HG03457 (cell line): ENCODE measurements around the gene ABT1.

ENCODE experiments used
- ATAC-seq: cut with Tn5 transposase; IDR thresholded peaks from one replicate; pipeline ENCODE4 v1.9.1; 2021; ENCODE audit warnings: moderate number of reproducible peaks; ENCODE audit not compliant: unreplicated experiment

ABT1 gene

GRCh38 chr6:26600759-26601158, 4.0 kb downstream of the ABT1 start:
- no peak for ATAC-seq

- ATAC-seq = no peak
Measured at GRCh38 chr6:26602262-26602661, 5.5 kb downstream of the ABT1 start.

- no peak for ATAC-seq
Measured at GRCh38 chr6:26604026-26604425, 7.3 kb downstream of the ABT1 start.

GRCh38 chr6:26604797-26605196, 8.0 kb downstream of the ABT1 start:
- no peak for ATAC-seq

GRCh38 chr6:26607434-26608230, 10.9 kb downstream of the ABT1 start:
- ATAC-seq = no peak

- no peak for ATAC-seq
Measured at GRCh38 chr6:26609463-26609862, 12.7 kb downstream of the ABT1 start.

DNA sequence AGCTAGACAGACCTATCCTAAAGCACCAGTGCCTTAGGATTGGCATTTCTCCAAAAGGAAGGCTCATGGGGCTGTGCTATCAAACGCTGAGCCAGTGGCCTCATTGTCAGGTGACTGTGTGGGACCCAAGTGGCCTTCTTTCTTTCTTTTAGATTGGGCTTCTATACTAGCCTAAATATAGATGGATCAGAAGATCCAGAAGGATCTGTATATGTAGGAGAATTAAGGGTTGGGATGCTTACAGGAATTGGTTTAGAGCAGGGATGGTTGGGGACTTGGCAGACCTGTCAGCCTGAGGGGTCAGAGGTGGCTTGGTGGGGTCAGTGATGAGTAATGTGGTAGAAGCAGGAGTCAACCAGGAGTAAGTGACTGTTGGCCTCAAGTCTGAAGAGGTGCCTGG, 14.8 kb downstream of the ABT1 start:
- no peak for ATAC-seq

- ATAC-seq = no peak
Measured at GRCh38 chr6:26613201-26613600, 16.4 kb downstream of the ABT1 start.

- ATAC-seq = no peak
Measured at GRCh38 chr6:26613689-26614683, 17.2 kb downstream of the ABT1 start.

DNA sequence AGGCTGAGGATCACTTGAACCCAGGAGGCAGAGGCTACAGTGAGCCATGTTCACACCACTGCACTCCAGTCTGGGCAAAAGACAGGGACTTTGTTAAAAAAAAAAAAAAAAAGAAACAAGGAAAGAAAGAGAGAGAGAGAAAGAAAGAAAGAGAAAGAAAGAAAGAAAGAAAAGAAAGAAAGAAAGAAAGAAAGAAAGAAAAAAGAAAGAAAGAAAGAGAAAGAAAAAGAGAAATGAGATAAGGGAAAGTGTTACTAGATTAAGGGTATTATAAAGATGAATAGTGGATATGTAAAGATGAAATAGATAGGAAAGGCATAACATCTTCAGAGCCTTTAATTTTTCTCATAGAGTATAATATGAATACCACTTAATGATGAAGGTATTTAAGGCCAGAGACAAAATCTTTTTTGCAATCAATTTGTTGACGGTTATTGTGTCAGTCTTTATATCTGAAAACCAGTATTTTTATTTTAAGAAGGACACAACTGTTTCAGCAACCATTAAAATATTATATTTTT, 26.6 kb downstream of the ABT1 start:
- ATAC-seq = no peak

DNA sequence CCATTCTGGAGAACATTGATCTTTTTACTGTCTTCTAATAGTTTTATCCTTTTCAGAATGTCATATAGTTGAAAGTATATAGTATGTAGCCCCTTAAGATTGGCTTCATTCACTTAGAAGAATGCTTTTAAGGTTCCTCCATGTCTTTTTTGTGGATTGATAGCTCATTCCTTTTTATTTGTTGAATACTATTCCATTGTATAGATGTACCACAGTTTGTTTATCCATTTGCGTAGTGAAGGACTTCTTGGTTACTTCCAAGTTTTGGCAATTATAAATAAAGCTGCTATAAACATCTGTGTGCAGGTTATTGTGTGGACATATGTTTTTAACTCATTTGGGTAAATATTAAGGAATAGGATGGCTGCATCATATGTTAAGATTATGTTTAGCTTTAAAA, 27.8 kb downstream of the ABT1 start:
- ATAC-seq = no peak

DNA sequence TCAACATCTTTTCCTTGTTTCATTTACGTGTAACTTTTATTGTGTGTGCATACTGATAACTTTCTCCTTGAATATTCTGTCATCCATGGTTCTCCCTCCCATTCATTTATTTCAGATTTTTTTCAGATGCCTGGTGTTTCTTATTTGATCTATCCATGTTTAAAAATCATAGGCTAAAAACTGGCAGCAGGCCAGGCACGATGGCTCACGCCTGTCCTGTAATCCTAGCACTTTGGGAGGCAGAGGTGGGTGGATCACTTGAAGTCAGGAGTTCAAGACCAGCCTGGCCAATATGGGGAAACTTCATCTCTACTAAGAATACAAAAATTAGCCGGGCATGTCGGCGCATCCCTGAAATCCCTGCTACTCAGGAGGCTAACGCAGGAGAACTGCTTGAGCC, 31.1 kb downstream of the ABT1 start:
- no peak for ATAC-seq

DNA sequence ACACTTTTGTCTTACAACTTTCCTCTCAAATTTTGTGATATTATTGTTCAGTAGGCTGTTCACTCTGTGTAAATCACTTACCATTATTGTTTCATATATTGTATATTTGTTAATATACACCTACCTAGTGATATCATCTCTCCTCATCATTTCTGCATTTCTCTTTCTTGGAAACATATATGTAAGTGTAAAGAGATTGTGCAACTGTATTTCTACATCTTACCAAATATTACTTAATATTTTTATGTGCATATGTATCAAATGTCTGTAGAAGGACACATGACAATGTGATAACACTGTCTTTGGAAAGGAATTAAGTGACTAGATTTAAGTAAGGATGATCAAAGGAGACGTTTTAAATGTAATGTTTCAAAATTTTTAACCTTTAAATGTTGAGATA, 32.6 kb downstream of the ABT1 start:
- ATAC-seq = no peak

DNA sequence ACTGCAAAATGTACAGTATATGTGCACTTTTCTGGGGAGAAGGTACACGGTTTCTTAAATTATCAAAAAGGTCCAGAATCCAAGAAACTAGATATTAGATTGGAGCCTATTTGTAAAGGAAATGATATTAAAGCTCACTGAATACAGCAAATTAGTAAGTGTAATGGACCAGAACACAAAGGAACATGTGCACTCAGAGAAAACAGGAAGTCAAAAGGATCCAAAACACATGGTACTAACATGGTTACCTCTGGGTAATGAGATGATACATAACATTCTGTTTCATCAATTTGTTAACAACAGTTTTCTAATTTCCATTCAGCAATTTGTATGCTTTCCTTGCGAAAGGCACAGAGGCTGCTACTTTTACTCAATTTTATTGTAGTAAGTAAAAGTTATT, 44.1 kb downstream of the ABT1 start:
- no peak for ATAC-seq

DNA sequence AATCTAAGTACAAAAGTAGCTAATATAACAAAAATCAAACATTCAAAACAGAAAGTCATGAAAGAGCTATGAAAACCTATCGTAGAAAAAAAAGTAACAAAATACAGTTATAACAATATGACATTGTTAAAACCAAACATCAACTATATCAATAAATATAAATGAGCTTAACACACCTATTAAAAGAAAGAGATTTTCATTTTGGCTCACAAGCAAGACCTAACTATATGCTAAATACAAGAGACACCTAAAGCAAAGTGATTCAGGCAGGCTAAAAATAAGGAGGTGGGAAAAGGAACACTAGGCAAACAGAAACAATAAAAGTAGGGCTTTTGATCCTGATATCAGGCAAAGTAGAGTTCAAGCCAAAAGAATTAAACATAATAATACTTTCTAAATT, 49.3 kb downstream of the ABT1 start:
- ATAC-seq = no peak
